Amniotic epithelial cell (primary cell): ENCODE data around the gene ACTG1.
A peak's percentile ranks its signal among the peaks of the same experiment; 100 is the strongest.

Experiments
- DNase-seq: peaks from one replicate; pipeline ENCODE4 v3.0.0-alpha.2; 2010; ENCODE audit warnings: low read depth

ACTG1 gene

DNA sequence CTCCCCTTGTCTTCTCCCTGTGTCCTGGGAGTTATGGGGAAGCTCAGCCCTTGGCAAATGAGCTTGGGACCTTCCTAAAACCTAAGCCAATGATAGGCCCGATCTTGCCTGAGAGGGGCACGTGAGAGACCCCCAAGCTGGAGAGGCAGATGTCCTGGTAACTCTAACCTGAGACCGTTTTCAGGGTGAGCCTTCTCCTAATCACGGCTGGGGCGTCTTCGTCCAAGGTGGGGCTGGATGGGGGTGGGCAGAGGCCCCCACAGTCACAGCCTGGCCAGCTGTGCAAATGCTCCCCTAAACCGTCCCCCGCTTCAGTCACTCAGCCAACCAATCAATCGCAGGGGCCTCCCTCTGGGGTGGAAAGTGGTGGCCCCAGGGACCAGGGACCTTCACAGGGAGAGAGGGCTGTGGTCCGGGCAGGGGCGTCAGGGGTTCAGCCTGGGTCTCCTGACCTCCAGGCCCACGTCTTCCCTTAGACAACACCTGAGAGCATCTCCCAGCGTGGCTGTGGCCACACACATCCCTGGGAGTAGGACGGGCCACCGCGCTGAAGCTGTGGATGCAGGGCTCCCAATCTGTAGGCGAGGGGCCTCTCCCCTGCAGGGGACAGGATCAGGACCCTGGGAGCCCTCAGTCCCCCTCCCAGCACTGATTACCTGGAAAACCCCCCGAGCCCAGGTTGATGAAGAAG is 30.6 kb downstream of the ACTG1 start:
- DNase-seq: no peak

DNA sequence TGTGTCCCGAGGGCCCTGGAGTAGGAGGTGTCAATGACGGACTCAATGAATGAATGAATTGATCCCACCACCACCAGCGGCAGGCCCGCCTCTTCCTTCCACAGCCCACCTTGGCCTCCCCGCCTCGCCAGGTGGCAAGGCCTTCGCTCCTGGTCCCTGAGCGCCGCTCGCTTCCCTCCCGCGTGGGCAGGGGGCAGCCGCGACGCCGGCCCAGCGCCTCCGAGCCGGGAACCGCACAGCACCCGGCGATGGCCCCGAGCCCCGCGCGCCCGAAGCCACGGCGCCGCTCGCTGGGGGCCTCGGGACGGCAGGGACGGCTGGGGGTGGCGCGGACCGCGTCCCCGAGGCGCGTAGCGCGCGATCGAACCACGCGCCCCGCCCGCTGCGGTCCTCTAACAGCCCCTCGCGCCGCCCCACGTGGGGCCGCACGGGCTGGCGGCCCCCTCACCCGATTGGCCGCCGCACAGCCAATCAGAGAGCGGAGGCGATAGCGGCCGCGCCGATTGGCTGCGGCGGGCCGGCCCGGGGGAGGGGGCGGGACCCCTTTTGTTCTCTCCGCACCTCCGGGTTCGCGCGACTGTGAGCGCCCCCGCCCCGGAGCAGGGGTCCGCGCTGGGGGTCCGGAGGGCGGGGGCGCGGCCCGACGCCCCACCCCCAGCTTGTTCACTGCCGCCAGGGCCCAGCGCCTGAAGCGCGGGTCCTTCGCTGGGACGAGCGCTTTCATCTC is 31.4 kb downstream of the ACTG1 start:
- peak; percentile 44 for DNase-seq

DNA sequence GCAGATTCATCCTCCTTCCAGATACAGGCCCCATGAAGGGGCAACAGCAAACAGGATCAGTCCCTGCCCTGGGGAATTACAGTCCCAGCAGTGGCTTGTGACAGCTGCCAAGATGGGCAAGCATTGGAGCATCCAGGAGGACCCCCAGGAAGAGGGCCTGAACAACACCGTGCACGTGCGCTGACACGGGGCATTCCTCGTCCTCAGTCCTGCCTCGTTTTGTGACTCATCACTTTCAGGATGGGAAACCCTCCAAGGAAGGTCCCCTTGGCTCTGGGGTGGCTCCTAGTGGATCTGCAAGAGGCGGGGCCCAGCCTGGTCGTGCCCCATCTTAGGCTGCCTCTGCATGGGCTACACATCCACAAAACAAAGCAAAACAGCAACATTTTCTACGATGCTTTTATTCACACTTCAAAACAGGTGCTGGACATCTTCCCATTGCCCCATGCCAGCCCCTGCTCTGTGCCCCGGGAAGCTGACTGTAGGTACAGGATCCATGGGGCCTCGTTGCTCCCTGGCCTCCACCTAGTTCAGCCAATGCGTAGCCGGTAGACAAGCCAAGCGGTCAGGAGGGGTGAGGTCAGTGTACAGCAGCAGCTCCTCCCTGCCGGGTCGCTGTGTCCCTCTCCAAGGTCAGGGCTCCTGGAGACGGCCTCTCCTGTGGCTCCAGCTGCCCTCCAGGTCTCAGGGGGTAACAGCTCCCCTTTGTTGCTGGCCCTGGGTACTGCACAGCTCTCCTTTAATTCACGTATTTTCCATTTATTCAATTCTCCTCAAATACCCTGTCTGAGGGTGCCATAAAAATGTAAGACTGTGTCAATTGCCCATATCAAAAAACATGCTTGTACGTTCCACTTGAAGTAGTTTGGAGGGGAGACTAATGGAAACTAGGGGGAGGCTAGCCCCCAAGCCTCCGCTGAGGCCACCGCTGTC is 32.2 kb downstream of the ACTG1 start:
- DNase-seq: peak; percentile 15

DNA sequence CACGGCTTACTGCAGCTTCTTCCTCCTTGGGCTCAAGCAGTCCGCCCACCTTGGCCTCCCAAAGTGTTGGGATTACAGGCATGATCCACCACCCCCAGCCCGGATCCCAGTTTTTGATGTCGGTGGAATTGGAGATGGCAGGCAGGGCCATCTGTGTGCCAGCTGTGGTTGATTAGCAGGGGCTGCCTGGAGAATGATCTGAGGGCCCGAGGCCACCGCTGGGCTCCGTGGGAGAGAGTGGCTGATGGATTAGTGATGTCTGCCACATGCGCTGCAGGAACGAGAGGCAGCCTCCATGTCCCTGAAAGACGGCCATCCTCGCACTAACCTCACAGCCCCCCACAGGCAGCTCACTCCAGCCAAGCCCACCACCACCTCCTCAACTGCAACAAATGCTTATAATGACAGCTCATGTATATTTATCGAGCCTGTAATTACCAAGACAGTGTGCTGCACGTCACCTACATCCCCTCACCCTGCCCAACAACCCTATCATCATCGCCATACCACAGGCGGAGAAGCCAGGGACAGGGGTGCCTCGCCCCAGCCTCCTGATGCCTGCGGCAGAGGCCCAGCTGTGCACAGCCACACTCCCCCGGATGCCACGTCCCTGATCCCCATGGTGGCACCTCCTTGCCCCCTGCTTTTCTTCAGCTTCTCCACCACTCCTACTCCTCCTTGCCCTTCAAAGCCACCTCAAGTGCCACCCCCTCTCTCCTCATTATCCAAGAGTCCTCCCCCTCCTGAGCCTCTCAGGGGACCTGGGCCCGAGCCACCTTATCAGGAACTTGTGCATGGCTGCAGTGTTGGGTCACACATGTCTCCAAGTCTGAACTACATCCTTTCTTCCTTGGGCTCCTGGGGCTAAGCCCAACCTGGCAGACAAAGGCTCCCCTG is 33.2 kb downstream of the ACTG1 start:
- no peak for DNase-seq

DNA sequence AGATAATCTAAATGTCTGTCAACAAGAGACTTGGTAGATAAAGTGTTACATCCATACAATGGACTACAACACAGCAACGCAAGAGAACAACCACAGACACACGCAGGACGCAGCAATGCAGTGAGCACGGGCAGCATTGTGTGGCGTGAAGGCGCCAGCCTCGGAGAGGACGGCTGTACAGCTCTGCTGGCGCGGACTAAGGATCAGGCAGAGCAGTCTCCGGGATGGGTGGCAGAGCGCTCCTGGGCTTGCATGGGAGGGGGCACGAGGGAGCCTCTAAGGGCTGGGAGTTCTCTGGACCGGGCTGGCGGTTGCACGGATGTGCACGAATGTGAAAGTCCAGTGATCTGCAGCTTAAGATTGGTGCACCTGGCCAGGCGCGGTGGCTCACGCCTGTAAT is 34.5 kb downstream of the ACTG1 start:
- DNase-seq: no peak

DNA sequence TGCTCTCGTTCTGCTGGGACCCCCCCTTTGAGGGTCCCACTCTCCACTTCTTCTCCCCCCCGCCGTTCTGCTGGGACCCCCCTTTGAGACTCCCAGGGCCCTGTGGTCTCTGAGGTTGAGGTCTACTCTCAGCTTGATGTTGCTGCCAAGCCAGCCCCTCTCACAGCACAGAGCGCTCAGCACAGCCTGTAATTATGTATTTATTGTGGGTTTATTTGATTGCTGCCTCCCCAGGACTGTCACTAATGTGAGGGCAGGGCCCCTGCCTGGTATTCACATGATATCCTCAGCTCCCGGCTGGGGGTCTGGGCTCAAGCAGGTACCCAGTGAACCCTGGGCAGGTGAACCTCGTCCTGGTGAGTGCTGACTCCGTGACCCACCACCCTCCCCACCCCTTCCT is 35.4 kb downstream of the ACTG1 start:
- DNase-seq: no peak

DNA sequence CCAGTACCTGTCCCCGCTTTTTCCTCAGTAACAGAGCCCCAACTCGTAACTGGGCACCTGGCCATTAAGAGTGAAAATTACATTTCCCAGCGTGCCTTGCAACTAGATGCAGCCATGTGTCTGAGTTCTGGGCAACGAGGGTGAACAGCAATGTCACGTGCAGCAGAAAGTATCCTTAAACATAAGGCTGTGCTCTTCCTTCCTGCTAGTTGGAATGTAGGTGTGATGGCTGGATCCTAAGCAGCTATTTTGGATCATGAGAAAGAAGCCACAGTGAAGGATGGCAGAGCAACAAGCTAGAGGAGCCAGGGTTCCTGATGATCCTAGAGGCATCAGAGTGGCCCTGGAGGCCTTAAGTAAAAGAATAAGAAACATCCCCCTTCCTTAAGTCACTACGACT is 36.0 kb downstream of the ACTG1 start:
- DNase-seq: no peak

DNA sequence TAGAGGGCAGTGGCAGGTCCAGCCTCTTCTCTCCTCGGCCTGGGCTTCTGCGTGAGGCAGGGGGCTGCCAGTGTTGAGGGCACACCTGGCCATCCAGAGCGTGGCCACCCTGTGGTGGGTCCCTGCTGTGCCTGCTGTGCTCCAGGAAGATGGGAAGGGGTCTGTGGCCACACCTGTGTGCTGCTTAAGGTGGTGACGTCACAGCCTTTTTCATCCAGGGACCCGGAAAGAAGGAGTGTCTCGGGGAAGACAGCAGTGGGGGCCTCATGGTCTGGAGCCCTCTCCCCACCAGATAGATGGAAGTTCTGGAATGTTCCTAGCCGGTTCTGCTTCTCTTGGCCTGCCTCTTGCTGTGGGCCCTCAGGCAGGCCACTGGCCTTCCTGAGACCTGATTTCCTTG is 36.5 kb downstream of the ACTG1 start:
- no peak for DNase-seq

DNA sequence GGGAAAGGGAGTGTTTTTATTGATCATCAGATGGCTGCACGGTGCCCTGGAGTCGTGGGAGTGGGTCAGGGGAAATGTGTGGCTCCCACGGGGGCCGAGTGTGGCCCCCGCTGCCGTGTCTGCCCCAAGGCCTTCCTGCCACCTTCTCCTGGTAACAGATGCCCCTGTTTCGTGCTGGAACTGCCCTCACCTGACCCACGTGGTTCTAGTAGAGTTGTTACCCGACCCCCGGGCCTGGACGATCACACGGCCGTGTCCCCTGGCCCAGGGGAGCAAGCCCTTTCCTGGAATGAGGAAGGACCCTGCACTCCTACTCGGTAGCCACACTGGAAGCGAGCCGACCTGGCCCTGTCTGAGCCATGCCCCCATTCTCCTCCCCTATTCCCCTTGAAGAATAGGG is 37.6 kb downstream of the ACTG1 start:
- DNase-seq: no peak

DNA sequence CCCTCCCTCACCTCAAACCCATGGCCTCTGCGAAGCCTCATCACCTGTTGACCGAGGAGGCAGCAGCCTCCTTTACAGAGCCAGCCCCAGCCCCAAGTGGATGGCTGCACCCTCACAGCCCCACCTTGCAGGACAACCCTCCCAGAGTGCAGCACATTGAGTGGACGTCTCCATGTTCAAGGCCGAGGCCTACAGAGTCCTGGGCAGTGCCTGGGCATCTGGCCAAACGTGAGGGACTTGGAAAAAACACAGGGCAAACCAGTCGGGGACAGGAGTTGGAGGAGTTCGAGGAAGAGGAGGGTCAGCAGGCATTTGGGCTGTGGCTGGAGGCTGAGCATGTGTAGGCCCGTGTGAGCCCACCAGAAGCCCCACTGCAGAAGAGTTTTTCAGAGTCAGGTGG is 39.6 kb downstream of the ACTG1 start:
- no peak for DNase-seq

DNA sequence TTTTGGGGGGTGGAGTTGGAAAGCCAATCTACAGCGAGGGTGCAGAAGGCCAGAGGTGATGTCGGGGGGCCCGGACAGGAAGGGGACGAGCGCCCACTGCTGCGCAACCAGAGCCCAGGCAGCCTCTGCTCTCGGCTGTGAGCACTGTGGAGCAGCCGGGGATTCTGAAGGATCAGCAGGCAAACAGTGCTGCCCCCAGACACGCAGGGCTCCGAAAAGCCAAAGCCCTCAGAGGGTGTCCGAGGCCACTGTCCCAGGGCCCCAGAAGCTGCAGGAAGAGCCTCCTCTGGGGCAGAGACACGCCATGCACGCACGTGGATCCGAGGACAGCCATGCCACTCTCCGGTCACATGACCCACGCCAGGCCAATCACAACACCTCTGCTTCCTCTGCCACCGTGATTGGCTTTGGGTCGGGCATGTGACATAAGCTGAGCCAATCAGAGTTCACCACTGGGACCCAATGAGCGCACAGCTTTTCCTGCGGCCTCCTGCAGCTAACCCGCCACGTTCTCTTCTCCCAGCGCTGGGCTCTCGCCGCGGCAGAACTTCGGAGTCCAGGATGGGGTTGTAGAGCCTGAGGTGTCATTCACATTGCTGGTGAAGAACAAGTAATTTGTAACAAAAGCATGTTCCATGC is 40.7 kb downstream of the ACTG1 start:
- DNase-seq: peak; percentile 86

DNA sequence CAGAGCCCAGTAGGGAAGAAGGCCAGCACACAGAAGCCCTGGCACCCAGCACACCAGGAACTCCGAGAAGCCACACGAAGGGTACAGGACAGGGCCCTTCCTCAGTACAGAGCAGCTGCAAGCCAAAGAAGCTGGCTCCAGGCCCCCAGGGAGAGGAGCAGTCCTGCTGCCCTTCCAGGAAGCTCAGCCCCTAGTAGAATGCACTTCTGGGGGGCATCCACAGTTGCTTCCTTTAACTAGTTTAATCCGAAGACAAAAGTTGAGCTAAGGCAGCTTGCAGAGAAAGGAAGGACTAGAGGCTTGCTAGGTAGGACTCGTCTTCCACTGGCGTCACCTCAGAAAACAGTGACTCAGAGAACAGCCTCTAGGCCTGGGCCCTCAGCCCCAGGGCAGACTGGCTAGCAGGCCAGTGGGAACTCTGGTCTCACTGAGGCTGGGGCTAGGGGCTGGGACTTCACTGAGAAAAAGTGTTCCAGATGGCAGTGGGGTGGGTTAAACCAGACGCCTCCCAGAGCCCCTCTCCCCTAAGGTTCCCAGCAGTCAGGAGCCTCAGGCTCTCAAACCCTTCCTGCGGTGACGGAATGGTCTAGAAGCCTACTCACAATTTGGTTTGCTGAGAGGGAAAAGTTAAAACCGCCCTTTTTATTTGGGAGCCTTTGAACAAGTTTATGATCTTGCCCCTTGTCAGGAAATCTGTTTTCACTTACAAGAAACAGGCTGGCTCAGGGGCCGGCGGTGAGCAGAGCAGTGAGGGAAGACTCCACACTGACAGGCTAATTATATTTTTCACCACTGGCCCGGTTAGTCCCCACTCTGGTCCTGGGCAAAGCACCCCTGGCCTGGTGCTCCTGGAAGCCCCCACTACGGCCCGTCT is 41.4 kb downstream of the ACTG1 start:
- no peak for DNase-seq

DNA sequence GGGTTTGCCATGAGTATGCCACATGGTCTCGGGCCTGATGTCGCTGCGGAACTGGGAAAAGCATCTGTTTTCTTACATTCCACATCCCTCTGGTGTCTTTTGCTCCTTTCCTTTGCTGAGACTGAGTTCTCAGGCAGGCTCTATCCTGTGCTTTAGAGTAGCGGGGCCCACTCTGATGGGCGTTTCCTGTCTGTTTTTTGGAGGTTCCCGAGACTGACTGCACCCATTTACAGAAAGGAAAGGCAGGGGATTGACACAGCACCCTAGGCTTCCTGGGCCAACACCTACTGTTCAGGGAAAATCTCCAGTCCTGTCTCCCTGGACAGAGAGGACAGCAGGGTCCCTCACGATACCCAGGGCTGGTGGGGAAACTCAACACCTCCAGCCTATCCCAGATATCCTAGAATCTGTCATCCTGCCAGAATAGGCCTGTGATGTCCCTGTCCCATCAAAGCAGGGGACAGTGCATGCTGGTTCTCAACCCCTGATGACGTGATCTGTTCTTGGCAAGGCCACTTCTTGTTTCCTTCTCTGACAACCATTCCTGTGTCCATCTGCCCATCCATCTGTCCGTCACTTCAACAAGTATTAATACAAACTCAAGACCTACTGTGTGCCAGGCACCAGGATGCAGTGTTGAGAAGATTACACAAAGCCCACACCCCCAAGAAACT is 42.2 kb downstream of the ACTG1 start:
- DNase-seq: no peak

DNA sequence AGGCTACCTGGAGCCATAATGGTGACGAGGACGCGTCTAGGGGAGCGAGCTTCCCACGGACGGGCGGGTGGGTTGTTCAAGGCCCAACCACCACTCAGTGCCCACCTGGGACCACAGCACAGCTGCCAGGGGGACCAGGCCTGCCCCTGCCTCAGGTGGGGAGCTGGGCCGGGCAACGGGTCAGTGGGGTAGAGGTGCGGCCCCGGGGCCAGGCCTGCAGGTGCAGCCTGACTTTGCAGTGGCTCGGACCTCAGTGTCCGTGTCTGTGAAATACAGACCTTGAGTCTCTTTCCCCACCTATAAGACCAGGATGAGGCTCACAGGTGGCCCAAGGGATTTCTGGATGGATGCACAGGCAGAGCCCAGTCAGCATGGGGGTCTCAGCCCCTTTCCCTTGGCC is 43.3 kb downstream of the ACTG1 start:
- DNase-seq: no peak

DNA sequence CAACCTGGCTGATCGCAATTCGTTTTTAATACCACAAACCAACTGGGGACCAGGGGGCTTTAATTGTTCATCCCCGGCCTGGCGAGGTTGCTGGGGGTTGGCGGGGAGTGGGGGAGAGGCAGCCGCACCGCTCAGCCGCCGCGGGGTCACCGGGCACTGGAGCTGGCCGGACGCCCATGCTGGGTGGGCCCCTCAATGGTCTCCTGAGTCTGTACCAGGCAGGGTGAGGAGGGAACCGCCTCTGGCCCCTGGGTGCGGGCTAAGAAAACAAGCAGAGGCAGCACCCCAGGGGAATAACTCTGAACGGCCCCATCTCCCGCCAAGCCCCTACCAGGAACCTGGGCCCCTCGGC is 43.9 kb downstream of the ACTG1 start:
- no peak for DNase-seq

DNA sequence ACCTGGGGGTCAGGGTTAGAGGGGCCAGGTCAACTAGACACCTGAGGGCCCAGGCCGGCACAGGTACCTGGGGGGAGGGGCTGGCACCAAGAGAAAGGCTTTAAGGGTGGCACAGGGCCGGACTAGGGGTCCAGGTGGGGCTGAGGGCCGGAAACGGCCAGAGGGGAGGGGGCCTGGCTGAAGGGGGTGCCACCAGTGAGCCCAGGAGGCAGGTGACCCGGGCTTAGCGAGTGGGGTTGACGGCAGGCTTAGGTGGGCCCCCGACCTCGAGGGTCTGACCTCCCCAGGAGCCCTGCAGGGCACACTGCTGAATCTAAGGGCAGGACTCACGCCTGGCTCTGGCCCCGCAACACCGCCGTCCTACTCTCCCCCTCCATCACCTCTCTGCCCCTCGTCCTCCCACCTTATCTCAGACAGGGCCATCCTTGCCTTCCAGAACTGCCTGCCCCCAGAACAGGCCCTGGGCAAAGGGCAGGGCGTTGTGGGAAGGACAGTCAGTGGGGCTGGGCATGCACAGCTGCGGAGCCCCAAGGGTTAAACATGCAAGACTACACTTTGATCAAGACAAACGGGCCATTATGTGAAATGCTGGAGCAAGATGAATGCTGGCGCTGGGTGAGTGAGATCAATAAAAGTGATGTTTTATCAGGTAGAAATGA is 44.4 kb downstream of the ACTG1 start:
- DNase-seq: no peak

DNA sequence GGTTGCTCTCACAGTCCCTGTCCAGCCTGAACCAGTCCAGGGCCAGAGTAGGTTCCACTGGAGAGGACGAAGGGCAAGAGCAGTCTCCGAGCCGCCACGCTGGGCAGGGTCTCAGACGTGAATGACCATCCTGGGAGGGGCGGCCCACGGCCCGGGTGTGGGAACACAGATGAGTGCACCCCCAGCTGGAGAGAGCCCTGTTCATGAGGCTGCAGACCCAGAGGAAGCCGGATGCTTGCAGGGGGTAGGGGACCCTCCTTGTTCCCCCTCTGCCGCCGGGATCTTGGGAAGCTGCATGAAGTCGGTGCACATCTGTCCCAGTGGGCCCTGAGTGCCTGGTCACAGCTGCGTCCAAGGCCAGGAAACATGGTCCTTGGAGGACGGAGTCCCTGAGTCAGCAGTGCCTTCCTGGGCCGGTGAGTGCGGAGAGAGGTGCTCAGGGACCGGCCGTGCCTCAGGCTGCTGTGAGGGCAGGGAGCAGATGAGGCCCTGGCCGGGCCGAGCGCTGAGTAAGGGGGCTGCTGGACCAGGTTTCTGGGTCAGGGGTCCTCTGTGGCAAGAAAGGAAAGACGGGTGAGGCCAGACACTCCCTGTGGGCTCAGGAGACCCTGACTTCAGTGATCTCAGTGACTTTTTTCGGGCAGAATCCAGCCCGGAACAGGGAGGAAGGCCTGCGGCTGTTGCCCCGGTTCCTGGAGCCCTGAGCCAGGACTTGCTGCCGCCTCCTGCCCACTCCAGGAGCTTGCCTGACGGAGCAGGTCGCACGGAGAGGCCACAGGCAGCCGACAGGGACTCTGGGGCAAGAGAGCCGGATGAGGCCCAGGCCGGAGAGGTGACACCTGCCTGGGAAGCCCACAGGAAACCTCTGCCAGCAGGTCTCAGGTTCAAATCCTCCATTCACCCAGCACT is 45.8 kb downstream of the ACTG1 start:
- no peak for DNase-seq

DNA sequence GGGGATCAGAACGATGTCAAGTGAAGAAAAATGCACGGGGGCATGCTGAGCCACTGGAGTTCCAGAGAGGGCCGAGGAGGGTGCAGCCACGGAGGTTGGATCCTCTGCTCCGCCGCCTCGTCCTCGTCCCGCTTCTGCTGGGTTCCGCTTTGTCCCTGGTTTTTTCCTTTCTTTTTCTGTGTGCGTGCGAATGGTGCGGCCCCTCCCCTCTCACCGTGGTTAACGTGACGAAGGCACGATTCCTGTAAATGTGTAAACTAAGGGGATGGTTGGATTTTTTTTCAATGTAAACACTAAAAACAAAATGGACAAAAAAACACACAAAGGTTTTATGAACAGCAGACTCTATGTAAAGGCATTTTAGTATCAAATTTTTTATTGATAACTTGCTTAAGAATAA is 46.7 kb downstream of the ACTG1 start:
- no peak for DNase-seq
